ENCODE results near the gene CCDC71. TPM values are rescaled to one million over a fixed set of nuclear protein-coding genes. Genes with fewer than 3 reads are reported as not detected.

Gene CCDC71
- total and polyA plus RNA-seq, 9 of the 15 experiments (the other 6 are each of a cell fraction or from before 2014, with no cell fraction given), result 0.13 to 19.3 (median 14.3) TPM

GRCh38 chr3:49122022-49122421, 44.1 kb downstream of the CCDC71 start (continued):
- TF ChIP-seq CLOCK (CRISPR knock-in tag; IDR thresholded peaks at IDR 0.05; ENCODE audit: borderline replicate concordance) (no peak), ZNF764 (CRISPR knock-in tag; IDR thresholded peaks at IDR 0.05; ENCODE audit: low read depth) (no peak), CHD2 (IDR thresholded peaks at IDR 0.05; ENCODE audit: low read depth, low read length) (no peak)

- Histone ChIP-seq H3K9me3 (replicated peaks; ENCODE audit: control insufficient read depth, insufficient read depth, low read depth, low read length) (no peaks in the 10 kb centered on the region), H4K20me1 (replicated peaks; ENCODE audit: control insufficient read depth, insufficient read depth, low read length) (no peaks in the 10 kb centered on the region), H3K4me3 (peak overlapping the region; percentile 87), H3K9ac (ENCODE audit: insufficient read depth in 1 of 2, low read depth in 2 of 2, low read length in 2 of 2) (peak overlapping the region; percentile 86 to 95; a peak in 3 of 4 replicates), H3K79me2 (ENCODE audit: control insufficient read depth, insufficient read depth, low read length) (peaks cover 20% of the 10 kb centered on the region), H3K27ac (ENCODE audit: extremely low read depth, low read depth, low read length) (peak overlapping the region; percentile 97), H3K27me3 (ENCODE audit: control insufficient read depth in 2 of 2, insufficient read depth in 2 of 2, low read length in 2 of 2) (no peaks in the 10 kb centered on the region), H3K4me1 (replicated peaks in 1 of 2; ENCODE audit: control insufficient read depth in 2 of 2, insufficient read depth in 2 of 2, low read length in 2 of 2) (peaks cover 9 to 43% of the 10 kb centered on the region in 2 experiments; a peak in 4 of 5 replicates), H3K9me1 (ENCODE audit: control insufficient read depth, insufficient read depth, low read length) (no peaks in the 10 kb centered on the region), H3K36me3 (ENCODE audit: control insufficient read depth, insufficient read depth, low read length) (peaks cover 33% of the 10 kb centered on the region), H2AFZ (ENCODE audit: low read depth, low read length) (peak overlapping the region; percentile 69), H3K4me2 (ENCODE audit: insufficient read depth, low read length) (peak overlapping the region; percentile 100)
- in situ Hi-C loops (cut with MboI), result no loop called here
- ChIA-PET CTCF (ENCODE audit: low intra/inter-chr PET ratio) (interaction anchor here (0.6 kb wide), 1 partner anchor 720 kb away, joined by 4 read pairs; no protein-coding TSS in a partner anchor), POLR2A (interaction anchor here (0.6 to 1.4 kb wide), 13 partner anchors 9 to 638 kb away, joined by 3 to 8 read pairs (median 3); partner anchors contain the start of genes LAMB2, QARS1 and QRICH1)
- TF ChIP-seq HMGN3 (IDR thresholded peaks at IDR 0.05; ENCODE audit: borderline replicate concordance, extremely low read depth, insufficient read length, low read depth, low read length) (peak; percentile 0), SPI1 (IDR thresholded peaks at IDR 0.05; ENCODE audit: borderline replicate concordance, low read depth, low read length) (no peak), MTA2 (IDR thresholded peaks at IDR 0.05; ENCODE audit: low read depth) (no peak)
- ATAC-seq (no peak; the same call in 2 of the 3 replicates), DNase-seq (ENCODE audit: extremely low read depth in 1 of 4, low spot score in 3 of 4) (no peak), FAIRE-seq (no peak)
- no TSS peak for BruUV-seq (replicated peaks)
- intact Hi-C loops (cut with micrococcal nuclease), result no loop called here
- 80% methylated on average over 15 of the region's 17 CpGs for WGBS (ENCODE audit: insufficient coverage, low coverage, missing lambda C conversion rate)
These were observed 44.9 kb downstream of the CCDC71 start for GRCh38 chr3:49121132-49121736.
